HG03280 (cell line): Measurements from ENCODE around the gene EIF4G3.
"Not testable (repeated sequence)": the region's sequence is repeated elsewhere in the genome, so short reads cannot be mapped to it uniquely, and the experiment has no call there.

ENCODE experiments used
- ATAC-seq: cut with Tn5 transposase; IDR thresholded peaks from one replicate; pipeline ENCODE4 v1.9.1; 2021; ENCODE audit warnings: mild to moderate bottlenecking, moderate library complexity; ENCODE audit not compliant: unreplicated experiment

Gene EIF4G3

DNA sequence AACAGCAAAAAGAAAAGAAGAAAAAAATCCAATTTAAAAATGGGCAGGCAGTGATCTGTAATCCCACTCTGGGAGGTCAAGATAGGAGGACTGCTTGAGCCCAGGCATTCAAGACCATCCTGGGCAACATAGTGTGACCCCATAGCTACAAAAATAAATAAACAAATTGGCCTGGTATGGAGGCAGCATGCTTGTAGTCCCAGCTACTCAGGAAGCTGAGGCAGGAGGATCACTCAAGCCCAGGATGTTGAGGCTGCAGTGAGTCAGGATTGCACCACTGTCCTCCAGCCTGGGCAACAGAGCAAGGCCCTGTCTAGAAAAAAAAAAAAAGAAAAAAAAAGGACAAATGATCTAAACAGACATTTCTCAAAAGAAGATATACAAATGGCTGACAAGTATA, 99.6 kb downstream of the EIF4G3 start:
- no peak for ATAC-seq

DNA sequence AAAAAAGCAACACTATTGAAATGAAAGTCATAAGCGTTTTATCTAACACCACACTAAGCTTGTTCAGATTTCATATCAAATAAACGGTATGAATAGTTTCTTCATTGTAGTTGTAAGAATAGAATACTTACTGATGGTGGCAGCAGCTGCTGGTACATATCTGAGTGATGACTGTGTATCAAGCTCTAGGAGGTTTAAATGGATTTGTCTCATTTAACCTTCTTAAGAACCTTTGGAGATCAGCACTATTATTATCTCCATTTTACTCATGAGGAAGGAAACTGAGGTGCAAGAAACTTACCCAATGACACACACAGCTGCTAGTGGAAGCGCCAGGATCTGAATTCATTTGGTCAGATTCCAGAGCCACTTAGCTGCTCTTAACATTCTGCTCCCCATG, 104.0 kb downstream of the EIF4G3 start:
- ATAC-seq: no peak

- ATAC-seq: no peak
Observed at GRCh38 chr1:21069549-21069948, 107.1 kb downstream of the EIF4G3 start.

DNA sequence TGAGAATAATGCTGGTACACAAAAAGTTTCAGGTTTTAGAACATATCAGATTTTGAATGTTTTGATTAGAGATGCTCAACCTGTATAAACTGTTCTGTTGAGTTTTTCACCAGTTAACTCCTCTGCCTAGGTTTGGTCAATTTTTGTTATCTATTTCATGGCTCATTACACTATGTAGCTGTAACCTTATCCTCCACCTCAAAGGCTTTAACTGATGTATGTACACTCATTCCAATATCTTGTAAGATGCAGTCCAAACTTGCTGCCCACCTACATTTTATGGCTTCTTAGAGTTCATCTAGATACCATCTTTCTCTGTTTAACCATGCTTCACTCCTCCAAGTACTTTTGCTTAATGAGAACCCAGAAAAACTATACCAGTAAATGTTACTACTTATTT, 107.8 kb downstream of the EIF4G3 start:
- no peak for ATAC-seq

DNA sequence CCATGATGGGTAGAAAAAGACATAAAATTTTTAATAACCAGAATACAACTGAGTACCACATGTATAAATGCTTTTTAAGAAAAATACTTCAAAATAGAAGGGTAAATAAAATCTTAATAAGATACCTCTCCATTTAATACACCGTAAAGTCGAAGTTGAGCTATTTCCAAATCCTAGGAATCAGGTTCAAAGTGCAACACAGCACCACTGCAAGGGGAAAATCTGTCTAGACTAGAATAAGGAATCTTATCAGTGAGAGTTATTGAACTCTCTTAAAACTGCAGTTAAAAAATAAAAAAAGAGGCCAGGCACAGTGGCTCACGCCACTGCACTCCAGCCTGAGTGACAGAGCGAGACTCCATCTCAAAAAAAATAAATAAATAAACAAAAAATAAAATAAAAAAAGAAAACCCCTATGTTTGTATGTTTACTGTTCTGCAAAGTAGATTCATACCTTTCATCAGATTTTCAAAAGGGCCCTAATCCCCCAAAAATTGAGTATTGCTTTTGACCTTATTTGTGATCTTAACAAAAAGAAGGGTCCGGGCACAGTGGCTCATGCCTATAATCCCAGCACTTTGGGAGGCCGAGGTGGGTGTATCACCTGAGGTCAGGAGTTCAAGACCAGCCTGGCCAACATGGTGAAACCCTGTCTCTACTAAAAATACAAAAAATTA, 109.0 kb downstream of the EIF4G3 start:
- no peak for ATAC-seq

GRCh38 chr1:21066356-21067012, 110.2 kb downstream of the EIF4G3 start:
- ATAC-seq: no peak

- no peak for ATAC-seq
Observed at GRCh38 chr1:21065851-21066250, 110.8 kb downstream of the EIF4G3 start.

GRCh38 chr1:21064057-21064456, 112.6 kb downstream of the EIF4G3 start:
- no peak for ATAC-seq

- ATAC-seq: no peak
Observed at GRCh38 chr1:21060523-21060922, 116.2 kb downstream of the EIF4G3 start.

- ATAC-seq: no peak
Observed at GRCh38 chr1:21059021-21059420, 117.7 kb downstream of the EIF4G3 start.

DNA sequence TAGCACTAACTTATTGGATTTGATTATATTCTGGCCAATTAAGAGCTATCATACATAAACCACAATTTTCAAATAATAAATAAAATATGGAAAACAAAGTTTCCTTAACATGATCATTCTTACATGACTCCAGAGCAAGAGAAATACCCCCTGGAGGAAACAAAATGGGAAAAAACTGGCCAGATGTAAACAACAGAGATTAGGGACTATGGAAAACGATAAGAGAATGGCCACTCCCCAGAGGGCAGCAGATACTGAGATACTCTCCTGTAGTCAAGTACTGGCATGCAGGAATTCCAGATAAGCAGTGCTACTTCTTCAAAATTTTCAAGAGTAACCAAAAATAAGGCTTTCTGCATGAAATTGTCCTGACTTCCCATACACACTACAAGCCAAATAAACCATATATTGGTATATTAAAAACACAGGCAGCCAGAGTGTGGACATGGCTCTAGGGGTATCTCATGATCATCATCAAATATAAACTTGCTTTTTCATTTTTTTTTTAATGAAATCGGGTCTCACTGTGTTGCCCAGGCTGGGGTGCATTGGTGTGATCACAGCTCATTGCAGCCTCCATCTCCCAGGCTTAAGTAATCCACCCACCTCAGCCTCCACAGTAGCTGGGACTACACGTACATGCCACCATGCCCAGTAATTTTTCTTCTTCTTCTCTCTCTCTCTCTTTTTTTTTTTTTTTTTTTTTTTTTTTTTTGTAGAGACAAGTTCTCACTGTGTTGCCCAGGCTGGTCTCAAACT, 118.5 kb downstream of the EIF4G3 start:
- ATAC-seq: no peak

DNA sequence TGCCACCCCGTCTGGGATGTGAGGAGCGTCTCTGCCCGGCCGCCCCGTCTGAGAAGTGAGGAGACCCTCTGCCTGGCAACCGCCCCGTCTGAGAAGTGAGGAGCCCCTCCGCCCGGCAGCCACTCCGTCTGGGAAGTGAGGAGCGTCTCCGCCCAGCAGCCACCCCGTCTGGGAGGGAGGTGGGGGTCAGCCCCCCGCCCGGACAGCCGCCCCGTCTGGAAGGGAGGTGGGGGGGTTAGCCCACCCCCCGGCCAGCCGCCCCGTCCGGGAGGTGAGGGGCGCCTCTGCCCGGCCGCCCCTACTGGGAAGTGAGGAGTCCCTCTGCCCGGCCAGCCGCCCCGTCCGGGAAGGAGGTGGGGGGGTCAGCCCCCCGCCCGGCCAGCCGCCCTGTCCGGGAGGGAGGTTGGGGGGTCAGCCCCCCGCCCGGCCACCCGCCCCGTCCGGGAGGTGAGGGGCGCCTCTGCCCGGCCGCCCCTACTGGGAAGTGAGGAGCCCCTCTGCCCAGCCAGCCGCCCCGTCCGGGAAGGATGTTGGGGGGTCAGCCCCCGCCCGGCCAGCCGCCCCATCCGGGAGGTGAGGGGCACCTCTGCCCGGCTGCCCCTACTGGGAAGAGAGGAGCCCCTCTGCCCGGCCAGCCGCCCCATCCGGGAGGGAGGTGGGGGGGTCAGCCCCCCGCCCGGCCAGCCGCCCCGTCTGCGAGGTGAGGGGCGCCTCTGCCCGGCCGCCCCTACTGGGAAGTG, 123.3 kb downstream of the EIF4G3 start:
- ATAC-seq: not testable (repeated sequence)

DNA sequence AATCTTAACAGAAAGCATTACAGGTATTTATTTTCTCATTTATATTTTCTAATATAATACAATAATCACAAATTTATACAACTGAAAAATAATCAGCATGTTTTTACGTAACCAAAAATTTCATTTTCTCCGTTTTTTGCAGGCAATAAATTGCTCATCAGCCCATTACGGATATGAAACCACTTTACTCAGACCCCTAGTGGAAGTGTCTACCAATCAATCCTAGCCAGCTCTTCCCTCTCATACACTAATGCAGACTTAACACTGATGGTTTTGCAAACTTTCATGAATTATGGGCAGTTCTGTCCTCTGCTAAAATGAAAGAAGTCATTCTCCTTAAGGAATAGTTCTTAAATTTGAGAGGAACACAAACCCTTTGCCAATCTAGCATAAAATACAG, 124.7 kb downstream of the EIF4G3 start:
- ATAC-seq: no peak

GRCh38 chr1:21051177-21051825, 125.4 kb downstream of the EIF4G3 start:
- no peak for ATAC-seq

DNA sequence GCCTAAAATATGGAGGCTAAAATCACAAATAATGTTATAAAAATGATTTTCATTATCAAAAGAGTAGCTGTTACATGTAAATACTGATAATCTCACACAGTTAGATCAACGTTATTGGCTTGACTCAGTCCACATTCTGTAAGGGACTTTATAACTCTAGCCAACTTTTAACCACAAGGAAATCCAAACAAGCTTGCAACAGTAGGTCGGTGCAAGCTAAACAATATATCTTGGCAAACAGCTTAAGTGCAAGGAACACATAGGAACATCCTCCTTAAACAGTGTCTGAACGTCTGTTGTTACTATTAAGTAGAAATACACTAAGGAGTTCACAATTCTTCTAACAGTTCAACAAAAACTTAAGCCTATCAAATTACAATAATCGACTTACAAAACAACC, 126.7 kb downstream of the EIF4G3 start:
- ATAC-seq: no peak

- no peak for ATAC-seq
Observed at GRCh38 chr1:21048462-21048861, 128.2 kb downstream of the EIF4G3 start.

GRCh38 chr1:21046132-21046531, 130.6 kb downstream of the EIF4G3 start:
- no peak for ATAC-seq

- ATAC-seq: no peak
Observed at GRCh38 chr1:21045351-21045750, 131.3 kb downstream of the EIF4G3 start.

- ATAC-seq: no peak
Observed at GRCh38 chr1:21042929-21043605, 133.6 kb downstream of the EIF4G3 start.

DNA sequence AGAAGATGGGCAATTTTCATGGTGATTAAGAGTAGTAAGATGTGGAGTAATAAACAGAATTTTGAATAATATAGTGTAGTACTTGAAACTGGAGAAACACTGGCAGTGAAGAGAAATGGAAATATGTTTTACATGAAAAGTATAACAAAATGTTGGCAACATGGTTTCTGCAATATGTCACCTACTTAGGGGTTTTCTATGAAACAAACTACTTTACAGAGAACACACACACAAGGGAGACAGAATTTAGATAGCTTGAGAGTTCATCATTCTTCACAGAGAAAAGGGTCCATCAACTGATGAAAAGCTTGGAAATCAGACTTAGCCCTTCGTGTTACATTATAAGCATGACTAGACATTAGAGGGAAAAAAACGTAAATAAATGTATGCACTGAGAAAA, 135.2 kb downstream of the EIF4G3 start:
- ATAC-seq: no peak
